NCI-H510A (cell line): Measurements from ENCODE around the gene OAS2.

Source experiments
- DNase-seq: peaks from one replicate; lab custom pipeline; 2025; lab: John Stamatoyannopoulos, UW

OAS2 gene

GRCh38 chr12:113058553-113058952 is 80.2 kb downstream of the OAS2 start:
- DNase-seq, result no peak

- DNase-seq, result no peak
Observed at GRCh38 chr12:113059071-113059595, 80.8 kb downstream of the OAS2 start.

GRCh38 chr12:113060336-113060960 is 82.1 kb downstream of the OAS2 start:
- DNase-seq, result no peak

GRCh38 chr12:113061061-113061694 is 82.9 kb downstream of the OAS2 start:
- no peak for DNase-seq
